ENCODE results near the gene EEA1. TPM values are rescaled to one million over a fixed set of nuclear protein-coding genes. Genes with fewer than 3 reads are reported as not detected.

EEA1 gene
- total RNA-seq, 1 donor from 2014 or later: 11.6 TPM

- Histone ChIP-seq H3K27ac (no peak overlapping the region), H3K9me3 (ENCODE audit: low read depth) (no peaks in the 10 kb centered on the region), H4K20me1 (ENCODE audit: low read depth) (no peaks in the 10 kb centered on the region), H2AFZ (replicated peaks) (no peak overlapping the region), H3K4me1 (no peaks in the 10 kb centered on the region), H3K4me3 (no peak overlapping the region), H3K79me2 (ENCODE audit: low read depth) (no peaks in the 10 kb centered on the region), H3K9ac (no peak overlapping the region), H3K4me2 (no peak overlapping the region), H3F3A (ENCODE audit: low read depth) (no peaks in the 10 kb centered on the region), H3K36me3 (no peaks in the 10 kb centered on the region), H3K27me3 (no peaks in the 10 kb centered on the region)
- Mint-ChIP-seq H3K4me1 (no peaks in the 10 kb centered on the region), H3K36me3 (peaks cover 7% of the 10 kb centered on the region), H3K9me3 (no peaks in the 10 kb centered on the region), H3K27ac (no peak overlapping the region), H3K4me3 (no peak overlapping the region), H3K27me3 (ENCODE audit: insufficient read depth, low read depth) (no peaks in the 10 kb centered on the region)
- DNase-seq (ENCODE audit: low spot score): no peak
- TF ChIP-seq EZH2phosphoT487 (IDR thresholded peaks at IDR 0.05): no peak
- TF ChIP-seq EZH2 (IDR thresholded peaks at IDR 0.05): no peak
- no peak for TF ChIP-seq CTCF (IDR thresholded peaks at IDR 0.05)
Measured at GRCh38 chr12:92866418-92866817, 62.7 kb downstream of the EEA1 start.

- no peak overlapping the region for H3K27ac ChIP-seq
- H3K27me3 Mint-ChIP-seq (ENCODE audit: insufficient read depth, low read depth): no peaks in the 10 kb centered on the region
- H3K4me1 ChIP-seq: no peaks in the 10 kb centered on the region
- H3F3A ChIP-seq (ENCODE audit: low read depth): no peaks in the 10 kb centered on the region
- H2AFZ ChIP-seq (replicated peaks): no peak overlapping the region
- DNase-seq (ENCODE audit: low spot score): no peak
- no peaks in the 10 kb centered on the region for H3K9me3 Mint-ChIP-seq
- H4K20me1 ChIP-seq (ENCODE audit: low read depth): no peaks in the 10 kb centered on the region
- H3K9me3 ChIP-seq (ENCODE audit: low read depth): no peaks in the 10 kb centered on the region
- peaks cover 12% of the 10 kb centered on the region for H3K36me3 Mint-ChIP-seq
- H3K27me3 ChIP-seq: no peaks in the 10 kb centered on the region
- no peak overlapping the region for H3K4me2 ChIP-seq
- H3K4me3 Mint-ChIP-seq: no peak overlapping the region
- no peak overlapping the region for H3K9ac ChIP-seq
- TF ChIP-seq CTCF (IDR thresholded peaks at IDR 0.05) (no peak), EZH2 (IDR thresholded peaks at IDR 0.05) (no peak), EZH2phosphoT487 (IDR thresholded peaks at IDR 0.05) (no peak)
- no peaks in the 10 kb centered on the region for H3K36me3 ChIP-seq
- H3K4me1 Mint-ChIP-seq: peaks cover 9% of the 10 kb centered on the region
- no peak overlapping the region for H3K27ac Mint-ChIP-seq
- H3K79me2 ChIP-seq (ENCODE audit: low read depth): no peaks in the 10 kb centered on the region
- H3K4me3 ChIP-seq: no peak overlapping the region
Measured at GRCh38 chr12:92863251-92863650, 65.8 kb downstream of the EEA1 start.

GRCh38 chr12:92861381-92861780, 67.7 kb downstream of the EEA1 start:
- no peak for TF ChIP-seq EZH2 (IDR thresholded peaks at IDR 0.05)
- no peak for TF ChIP-seq EZH2phosphoT487 (IDR thresholded peaks at IDR 0.05)
- no peaks in the 10 kb centered on the region for H3K9me3 ChIP-seq (ENCODE audit: low read depth)
- H2AFZ ChIP-seq (replicated peaks): no peak overlapping the region
- no peak for DNase-seq (ENCODE audit: low spot score)
- no peak overlapping the region for H3K9ac ChIP-seq
- H3K4me1 Mint-ChIP-seq: peaks cover 9% of the 10 kb centered on the region
- peaks cover 18% of the 10 kb centered on the region for H3K36me3 Mint-ChIP-seq
- no peak overlapping the region for H3K27ac Mint-ChIP-seq
- no peak overlapping the region for H3K4me3 Mint-ChIP-seq
- H4K20me1 ChIP-seq (ENCODE audit: low read depth): no peaks in the 10 kb centered on the region
- H3K9me3 Mint-ChIP-seq: no peaks in the 10 kb centered on the region
- no peaks in the 10 kb centered on the region for H3K27me3 ChIP-seq
- no peak overlapping the region for H3K27ac ChIP-seq
- H3K4me3 ChIP-seq: no peak overlapping the region
- H3K4me1 ChIP-seq: no peaks in the 10 kb centered on the region
- no peaks in the 10 kb centered on the region for H3K36me3 ChIP-seq
- peaks cover 2% of the 10 kb centered on the region for H3K27me3 Mint-ChIP-seq (ENCODE audit: insufficient read depth, low read depth)
- H3F3A ChIP-seq (ENCODE audit: low read depth): no peaks in the 10 kb centered on the region
- no peaks in the 10 kb centered on the region for H3K79me2 ChIP-seq (ENCODE audit: low read depth)
- no peak overlapping the region for H3K4me2 ChIP-seq

- DNase-seq (ENCODE audit: low spot score): no peak
- H2AFZ ChIP-seq (replicated peaks): no peak overlapping the region
- H3K27ac Mint-ChIP-seq: no peak overlapping the region
- H3K27me3 ChIP-seq: no peaks in the 10 kb centered on the region
- H3K36me3 ChIP-seq: no peaks in the 10 kb centered on the region
- no peaks in the 10 kb centered on the region for H3K4me1 ChIP-seq
- H3K9me3 Mint-ChIP-seq: no peaks in the 10 kb centered on the region
- H3K4me1 Mint-ChIP-seq: peaks cover 9% of the 10 kb centered on the region
- H3K79me2 ChIP-seq (ENCODE audit: low read depth): no peaks in the 10 kb centered on the region
- TF ChIP-seq EZH2 (IDR thresholded peaks at IDR 0.05): no peak
- no peak for TF ChIP-seq CTCF (IDR thresholded peaks at IDR 0.05)
- no peak for TF ChIP-seq EZH2phosphoT487 (IDR thresholded peaks at IDR 0.05)
- no peaks in the 10 kb centered on the region for H3F3A ChIP-seq (ENCODE audit: low read depth)
- no peaks in the 10 kb centered on the region for H4K20me1 ChIP-seq (ENCODE audit: low read depth)
- no peaks in the 10 kb centered on the region for H3K9me3 ChIP-seq (ENCODE audit: low read depth)
- H3K4me3 Mint-ChIP-seq: no peak overlapping the region
- H3K27ac ChIP-seq: no peak overlapping the region
- peaks cover 2% of the 10 kb centered on the region for H3K27me3 Mint-ChIP-seq (ENCODE audit: insufficient read depth, low read depth)
- peaks cover 18% of the 10 kb centered on the region for H3K36me3 Mint-ChIP-seq
- no peak overlapping the region for H3K9ac ChIP-seq
- no peak overlapping the region for H3K4me3 ChIP-seq
- no peak overlapping the region for H3K4me2 ChIP-seq
Measured at GRCh38 chr12:92860521-92860920, 68.6 kb downstream of the EEA1 start.

Data from neural progenitor cell (in vitro differentiated cells).